Fibroblast of the aortic adventitia (primary cell): Measurements from ENCODE around the gene DLGAP5. TPM values are rescaled to one million over a fixed set of nuclear protein-coding genes. Genes with fewer than 3 reads are reported as not detected.

Experiments used
- DNase-seq: peaks from one replicate; pipeline ENCODE4 v3.0.0-alpha.2; 2010; ENCODE audit warnings: low read depth
- H3K4me3 ChIP-seq: 2 replicates; pipeline ENCODE4 v1.5.1; 2011; ENCODE audit warnings: low read depth, mild to moderate bottlenecking, control low read depth, low read length, moderate library complexity
- total RNA-seq: library from RNA; depleted of rRNA; stranded (reverse); fragments of >200 nt; gene quantifications from 2 replicates; pipeline ENCODE4 v1.2.3, GENCODE V29; 2012; ENCODE audit warnings: low replicate concordance
- TF ChIP-seq, protein P1 (sequence below): IDR thresholded peaks from 2 replicates; pipeline ENCODE4 v1.5.1; 2011; ENCODE audit warnings: mild to moderate bottlenecking, low read length, control low read depth, inconsistent platforms; ENCODE audit not compliant: insufficient read depth

DLGAP5 gene
- total RNA-seq, 1 donor, result 23.8 TPM

DNA sequence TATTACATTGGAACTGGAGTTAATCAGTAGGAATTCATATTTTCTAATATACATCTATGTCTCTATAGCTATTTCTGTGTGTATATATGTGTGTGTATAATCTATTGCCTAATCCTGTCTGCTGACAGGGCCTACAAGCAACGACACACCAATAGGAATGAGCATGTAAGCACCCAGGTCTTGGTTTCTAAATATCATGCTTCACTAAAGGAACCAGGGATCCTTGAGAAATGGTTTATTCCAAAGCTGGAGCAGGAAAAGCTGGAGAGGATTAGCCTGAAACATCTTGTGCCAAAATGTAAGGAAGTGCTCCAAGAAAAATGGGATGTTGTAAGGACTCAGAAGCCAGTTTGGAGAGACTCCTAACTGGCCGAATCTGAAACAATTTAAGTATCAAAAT, 91.6 kb downstream of the DLGAP5 start:
- no peak overlapping the region for H3K4me3 ChIP-seq
- TF ChIP-seq, protein P1, sequence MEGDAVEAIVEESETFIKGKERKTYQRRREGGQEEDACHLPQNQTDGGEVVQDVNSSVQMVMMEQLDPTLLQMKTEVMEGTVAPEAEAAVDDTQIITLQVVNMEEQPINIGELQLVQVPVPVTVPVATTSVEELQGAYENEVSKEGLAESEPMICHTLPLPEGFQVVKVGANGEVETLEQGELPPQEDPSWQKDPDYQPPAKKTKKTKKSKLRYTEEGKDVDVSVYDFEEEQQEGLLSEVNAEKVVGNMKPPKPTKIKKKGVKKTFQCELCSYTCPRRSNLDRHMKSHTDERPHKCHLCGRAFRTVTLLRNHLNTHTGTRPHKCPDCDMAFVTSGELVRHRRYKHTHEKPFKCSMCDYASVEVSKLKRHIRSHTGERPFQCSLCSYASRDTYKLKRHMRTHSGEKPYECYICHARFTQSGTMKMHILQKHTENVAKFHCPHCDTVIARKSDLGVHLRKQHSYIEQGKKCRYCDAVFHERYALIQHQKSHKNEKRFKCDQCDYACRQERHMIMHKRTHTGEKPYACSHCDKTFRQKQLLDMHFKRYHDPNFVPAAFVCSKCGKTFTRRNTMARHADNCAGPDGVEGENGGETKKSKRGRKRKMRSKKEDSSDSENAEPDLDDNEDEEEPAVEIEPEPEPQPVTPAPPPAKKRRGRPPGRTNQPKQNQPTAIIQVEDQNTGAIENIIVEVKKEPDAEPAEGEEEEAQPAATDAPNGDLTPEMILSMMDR, result no peak
- DNase-seq, result peak; percentile 95

DNA sequence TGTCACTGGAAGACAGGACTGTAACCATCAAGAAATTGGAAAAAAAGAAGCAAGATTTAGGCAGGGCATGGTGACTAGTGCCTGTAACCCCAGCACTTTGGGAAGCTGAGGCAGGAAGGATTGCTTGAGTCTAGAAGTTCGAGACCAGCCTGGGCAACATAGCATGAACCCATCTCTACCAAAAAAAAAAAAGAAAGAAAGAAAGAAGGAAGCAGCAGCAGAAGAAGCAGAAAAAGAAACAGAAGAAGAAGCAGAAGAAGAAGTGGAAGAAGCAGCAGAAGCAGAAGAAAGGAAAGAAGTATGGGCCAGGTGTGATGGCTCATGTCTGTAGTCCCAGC, 92.9 kb downstream of the DLGAP5 start:
- DNase-seq, result no peak
- H3K4me3 ChIP-seq, result no peak overlapping the region
- TF ChIP-seq, protein P1, result no peak

Other genes starting within 250 kb of the DLGAP5 start
- gene WDHD1, start 164.5 kb downstream of the DLGAP5 start, total RNA-seq, result 9.3 and 27.0 TPM in 2 replicates
- gene SOCS4, start 164.3 kb downstream of the DLGAP5 start, total RNA-seq, result 11.6 and 25.0 TPM in 2 replicates
- 16.2 and 71.8 TPM in 2 replicates for gene MAPK1IP1L, start 139.9 kb downstream of the DLGAP5 start, total RNA-seq
- 83.3 and 475 TPM in 2 replicates for gene LGALS3, start 62.3 kb downstream of the DLGAP5 start, total RNA-seq
- 19.7 and 26.5 TPM in 2 replicates for gene FBXO34, start 79.8 kb upstream of the DLGAP5 start, total RNA-seq
- 11.6 and 16.6 TPM in 2 replicates for gene ATG14, start 220.2 kb upstream of the DLGAP5 start, total RNA-seq
- gene TBPL2, start 249.0 kb upstream of the DLGAP5 start, total RNA-seq, result not detected in 2 replicates